HepG2 (cell line): ENCODE results near the gene ZNF732.

ENCODE experiments used
- EP300 ChIP-seq, 3 experiments: sonication (generic) in 1 of 3; formaldehyde crosslinking in 1 of 3; IDR thresholded peaks; 2 replicates each; pipeline versions ENCODE4 v1.5.1 to v1.6.1; 2011 to 2020; ENCODE audit warnings: low read depth in 2 of 3, low read length in 2 of 3, borderline replicate concordance in 1 of 3, improper control_type of control experiment in 1 of 3, mild to moderate bottlenecking in 1 of 3, missing genetic modification reagents in 1 of 3, moderate library complexity in 1 of 3
- MED1 ChIP-seq: sonication (generic); formaldehyde crosslinking; IDR thresholded peaks from 2 replicates; pipeline ENCODE4 v1.4.0; 2020; ENCODE audit warnings: missing genetic modification reagents
- MEIS2 ChIP-seq: sonication (generic); formaldehyde crosslinking; IDR thresholded peaks from 2 replicates; pipeline ENCODE4 v1.9.0; 2021; ENCODE audit warnings: mild to moderate bottlenecking, missing genetic modification reagents
- NFIC ChIP-seq: IDR thresholded peaks from 2 replicates; pipeline ENCODE4 v1.6.1; 2012; ENCODE audit warnings: mild to moderate bottlenecking, low read length, inconsistent platforms
- POLR2A ChIP-seq, 2 experiments: IDR thresholded peaks; 2 replicates each; pipeline ENCODE4 v1.6.1; 2011; ENCODE audit warnings: low read depth in 2 of 2, low read length in 2 of 2, mild to moderate bottlenecking in 1 of 2, moderate library complexity in 1 of 2; ENCODE audit not compliant: insufficient read depth in 1 of 2
- TOE1 ChIP-seq: sonication (generic); formaldehyde crosslinking; IDR thresholded peaks from 2 replicates; pipeline ENCODE4 v1.4.0; 2020; ENCODE audit warnings: mild to moderate bottlenecking, missing genetic modification reagents
- U2AF2 ChIP-seq: fragments of 200-400 bp; formaldehyde crosslinking; IDR thresholded peaks from 2 replicates; pipeline ENCODE4 v1.6.1; 2017; ENCODE audit warnings: low read depth, mild to moderate bottlenecking, low read length
- ZNF121 ChIP-seq: sonication (generic); formaldehyde crosslinking; IDR thresholded peaks from 2 replicates; pipeline ENCODE4 v1.5.0; 2020; ENCODE audit warnings: mild to moderate bottlenecking, missing genetic modification reagents
- ZNF296 ChIP-seq: sonication (generic); formaldehyde crosslinking; conservative IDR thresholded peaks from 2 replicates; pipeline ENCODE4 v1.5.0; 2020; ENCODE audit warnings: mild to moderate bottlenecking, missing genetic modification reagents
- ZNF670 ChIP-seq: sonication (generic); formaldehyde crosslinking; IDR thresholded peaks from 2 replicates; pipeline ENCODE4 v1.8.0; 2022; ENCODE audit warnings: mild to moderate bottlenecking, missing genetic modification reagents, borderline replicate concordance
- ZSCAN29 ChIP-seq: sonication (generic); formaldehyde crosslinking; conservative IDR thresholded peaks from 2 replicates; pipeline ENCODE4 v1.4.0; 2020; ENCODE audit warnings: mild to moderate bottlenecking, missing genetic modification reagents
- TF ChIP-seq, protein P1 (sequence below): sonication (generic); formaldehyde crosslinking; IDR thresholded peaks from 2 replicates; pipeline ENCODE4 v1.4.0; 2020; ENCODE audit warnings: low read depth, mild to moderate bottlenecking, missing genetic modification reagents

DNA sequence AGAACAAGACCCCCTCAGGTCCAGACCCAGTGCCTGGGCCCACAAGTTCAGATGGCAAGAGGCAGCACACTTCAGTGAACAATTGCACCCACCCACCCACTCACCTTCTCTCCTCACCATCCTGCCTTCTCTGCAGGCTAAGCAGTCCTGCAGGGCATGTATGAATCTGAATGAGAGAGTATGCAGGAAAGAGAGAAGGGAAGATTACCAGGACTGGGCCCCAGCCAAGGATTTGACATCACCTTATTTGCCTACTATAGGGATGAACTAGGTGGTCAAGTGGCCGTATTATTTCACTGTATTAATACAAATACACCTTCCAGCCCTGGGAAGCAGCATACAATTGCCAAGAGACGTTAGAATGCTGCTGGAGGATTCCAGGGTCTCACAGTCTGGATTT is 30.2 kb upstream of the ZNF732 start:
- TF ChIP-seq TOE1 (CRISPR knock-in tag) (no peak), NFIC (no peak), MED1 (CRISPR knock-in tag) (no peak), U2AF2 (no peak), ZSCAN29 (CRISPR knock-in tag) (no peak), EP300 (IDR thresholded peaks at IDR 0.05; ENCODE audit: low read depth in 2 of 2, low read length in 2 of 2) (no peak), EP300 (CRISPR knock-in tag; IDR thresholded peaks at IDR 0.05; ENCODE audit: borderline replicate concordance) (no peak), ZNF670 (CRISPR knock-in tag) (no peak), ZNF121 (CRISPR knock-in tag) (no peak), POLR2A (IDR thresholded peaks at IDR 0.05; ENCODE audit: insufficient read depth in 1 of 2, low read depth in 2 of 2, low read length in 2 of 2) (no peak), MEIS2 (CRISPR knock-in tag) (no peak), ZNF296 (no peak)
- TF ChIP-seq, protein P1, sequence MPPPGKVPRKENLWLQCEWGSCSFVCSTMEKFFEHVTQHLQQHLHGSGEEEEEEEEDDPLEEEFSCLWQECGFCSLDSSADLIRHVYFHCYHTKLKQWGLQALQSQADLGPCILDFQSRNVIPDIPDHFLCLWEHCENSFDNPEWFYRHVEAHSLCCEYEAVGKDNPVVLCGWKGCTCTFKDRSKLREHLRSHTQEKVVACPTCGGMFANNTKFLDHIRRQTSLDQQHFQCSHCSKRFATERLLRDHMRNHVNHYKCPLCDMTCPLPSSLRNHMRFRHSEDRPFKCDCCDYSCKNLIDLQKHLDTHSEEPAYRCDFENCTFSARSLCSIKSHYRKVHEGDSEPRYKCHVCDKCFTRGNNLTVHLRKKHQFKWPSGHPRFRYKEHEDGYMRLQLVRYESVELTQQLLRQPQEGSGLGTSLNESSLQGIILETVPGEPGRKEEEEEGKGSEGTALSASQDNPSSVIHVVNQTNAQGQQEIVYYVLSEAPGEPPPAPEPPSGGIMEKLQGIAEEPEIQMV (CRISPR knock-in tag): no peak
